GM21825 (cell line): ENCODE measurements around the gene EQTN.
"Not testable (repeated sequence)": the region's sequence is repeated elsewhere in the genome, so short reads cannot be mapped to it uniquely, and the experiment has no call there.

Experiments used
- ATAC-seq: cut with Tn5 transposase; IDR thresholded peaks from one replicate; pipeline ENCODE4 v1.9.1; 2021; ENCODE audit warnings: mild to moderate bottlenecking, moderate library complexity; ENCODE audit not compliant: unreplicated experiment

EQTN gene

DNA sequence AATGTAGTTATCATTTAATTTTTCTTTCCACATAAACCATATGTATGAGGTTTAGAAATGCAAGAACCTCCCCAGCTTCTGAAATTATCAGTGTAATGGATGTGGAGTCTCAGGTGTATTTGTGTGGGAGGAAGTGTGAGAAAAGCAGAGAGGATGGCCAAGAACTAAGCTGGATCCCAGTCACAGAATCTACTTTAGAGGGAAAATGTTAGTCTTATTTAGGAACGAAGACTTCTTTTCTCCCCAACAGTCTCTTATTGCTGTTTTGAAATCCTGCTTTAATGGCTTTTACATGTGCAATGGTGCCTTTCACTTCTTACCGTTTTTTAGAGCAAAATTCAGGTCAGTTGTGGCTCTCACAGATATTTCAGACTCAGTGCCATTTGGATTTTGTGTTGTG, 3.0 kb downstream of the EQTN start:
- ATAC-seq: no peak

DNA sequence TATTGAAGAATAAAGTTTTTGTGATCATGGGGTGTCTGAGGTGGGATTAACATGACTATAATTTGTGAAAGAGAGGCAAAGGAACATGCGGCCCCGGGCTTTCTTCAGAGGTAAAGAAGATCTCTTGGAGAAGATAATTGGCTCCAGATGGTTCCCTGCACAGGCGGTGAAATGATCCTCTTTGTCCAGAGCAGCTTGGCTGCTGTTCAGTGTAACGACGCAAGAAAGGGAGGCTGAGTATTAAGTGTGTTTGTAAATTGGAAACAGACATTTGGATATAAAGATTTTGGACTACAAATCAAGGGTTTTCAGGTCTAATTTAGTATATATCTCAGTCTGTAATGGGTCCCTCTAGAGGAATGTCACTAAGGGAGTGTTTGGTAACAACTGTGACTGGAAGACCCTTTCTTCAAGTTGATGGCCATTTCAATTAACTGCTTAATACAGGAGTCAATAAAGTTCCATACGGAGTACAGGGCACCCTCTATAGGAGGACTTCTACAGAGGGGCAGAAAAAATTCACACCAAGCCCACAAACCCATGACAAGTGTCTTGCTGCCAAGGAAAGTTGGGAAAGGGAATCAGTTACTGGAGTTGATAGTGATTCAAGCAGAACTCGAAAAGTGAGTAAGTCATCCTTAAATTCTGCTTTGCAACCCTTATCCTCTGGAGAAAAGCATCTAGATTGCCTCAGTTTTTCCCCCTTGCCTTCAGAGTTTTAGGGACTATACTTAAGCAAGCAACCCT, 4.1 kb downstream of the EQTN start:
- ATAC-seq: no peak

- ATAC-seq: no peak
These were observed 5.7 kb downstream of the EQTN start for GRCh38 chr9:27291292-27291691.

DNA sequence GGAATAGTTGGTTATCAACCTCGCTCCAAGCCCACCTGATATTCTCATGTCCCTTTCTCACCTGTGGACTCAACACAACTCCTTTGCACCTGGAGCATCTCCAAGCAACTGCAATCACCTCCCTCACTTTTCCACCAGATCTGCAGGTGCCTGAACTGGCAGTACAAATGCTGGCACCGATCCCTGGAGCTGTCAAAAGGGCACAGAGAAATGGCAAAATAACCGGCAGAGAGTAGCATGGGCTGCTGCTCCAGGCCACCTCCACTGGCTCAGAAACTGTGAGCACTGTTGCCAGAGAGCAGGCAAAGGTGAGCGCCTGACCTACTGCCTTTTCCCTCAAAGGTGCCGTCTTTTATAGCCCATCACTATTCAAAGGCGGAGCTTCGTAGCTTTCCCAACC, 14.7 kb downstream of the EQTN start:
- no peak for ATAC-seq

- no peak for ATAC-seq
These were observed 16.1 kb downstream of the EQTN start for GRCh38 chr9:27280860-27281259.

GRCh38 chr9:27280249-27280648, 16.7 kb downstream of the EQTN start:
- no peak for ATAC-seq

GRCh38 chr9:27279611-27280010, 17.3 kb downstream of the EQTN start:
- ATAC-seq: no peak

DNA sequence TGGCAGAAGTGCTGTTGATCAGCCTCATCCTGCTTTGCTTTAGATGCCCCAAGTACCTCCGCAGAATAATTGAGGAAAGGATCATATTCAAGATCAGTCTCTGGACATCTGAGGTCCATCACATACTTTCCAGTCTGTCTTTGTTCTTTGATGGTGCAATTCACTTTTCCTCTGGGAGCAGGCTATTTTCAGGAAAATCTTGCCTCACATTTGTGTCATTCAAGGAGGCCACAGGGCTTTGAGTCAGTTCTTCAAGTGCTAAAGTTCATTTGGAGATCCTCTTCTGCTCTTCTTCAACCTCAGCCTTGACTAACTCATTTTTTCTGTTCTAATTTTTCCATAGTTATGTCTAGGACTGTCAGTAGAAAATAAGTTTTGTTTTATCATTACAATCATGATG, 18.6 kb downstream of the EQTN start:
- ATAC-seq: no peak

DNA sequence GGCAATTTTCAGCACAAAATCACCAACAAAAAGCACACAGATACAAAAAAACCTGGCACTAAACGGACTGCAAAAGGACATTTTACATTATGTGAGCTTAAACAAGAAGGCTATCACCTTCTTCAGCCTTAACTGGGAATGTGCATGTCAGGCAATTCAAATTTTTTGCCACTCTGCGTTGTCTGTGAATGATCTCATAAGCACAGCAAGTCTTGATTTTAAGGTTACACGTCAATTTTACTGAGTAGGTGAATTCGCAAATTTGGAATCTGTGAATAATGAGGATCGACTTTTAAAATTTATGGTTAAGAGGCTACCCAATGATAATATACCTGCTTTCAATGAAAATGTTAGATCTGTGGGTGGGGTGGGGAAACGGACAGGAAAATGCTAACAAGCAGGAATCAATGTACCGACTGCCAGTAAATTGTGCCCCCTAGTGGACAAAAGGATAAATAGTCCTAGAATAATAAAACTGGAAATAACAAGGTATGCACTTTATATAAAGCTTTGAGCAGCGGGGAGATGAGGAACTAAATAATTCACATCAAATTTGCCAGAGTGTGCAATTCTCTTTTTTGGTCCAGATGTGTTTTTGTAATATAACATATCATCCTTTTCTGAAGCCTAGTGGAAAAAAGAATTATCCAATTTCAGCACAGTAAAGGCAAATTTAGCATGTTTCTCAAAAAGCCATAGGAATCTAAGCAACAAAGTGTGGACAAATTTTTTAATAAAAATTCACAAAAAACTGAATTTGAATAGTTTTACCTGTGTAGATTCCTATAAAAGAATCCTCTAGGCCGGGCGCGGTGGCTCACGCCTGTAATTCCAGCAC, 20.5 kb downstream of the EQTN start:
- ATAC-seq: no peak

GRCh38 chr9:27273186-27273585, 23.8 kb downstream of the EQTN start:
- no peak for ATAC-seq

DNA sequence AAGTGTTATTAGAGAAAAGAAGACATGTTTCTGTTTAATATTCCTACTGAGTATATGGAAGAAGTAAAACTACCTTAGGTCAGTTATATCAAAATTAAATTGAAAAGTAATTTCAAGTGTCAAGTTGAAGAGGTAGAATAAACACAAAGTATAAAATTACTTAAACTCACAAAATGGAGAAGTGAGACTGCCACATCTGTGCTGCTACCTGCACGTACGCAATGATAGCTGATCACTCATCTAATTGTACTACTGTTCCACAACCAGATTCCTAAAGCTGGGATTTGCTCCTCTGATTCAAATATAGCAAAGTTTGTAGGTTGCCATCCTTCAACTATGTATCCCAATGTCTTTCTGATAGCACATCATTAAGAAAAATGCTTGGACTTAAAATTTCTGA, 24.8 kb downstream of the EQTN start:
- ATAC-seq: no peak

DNA sequence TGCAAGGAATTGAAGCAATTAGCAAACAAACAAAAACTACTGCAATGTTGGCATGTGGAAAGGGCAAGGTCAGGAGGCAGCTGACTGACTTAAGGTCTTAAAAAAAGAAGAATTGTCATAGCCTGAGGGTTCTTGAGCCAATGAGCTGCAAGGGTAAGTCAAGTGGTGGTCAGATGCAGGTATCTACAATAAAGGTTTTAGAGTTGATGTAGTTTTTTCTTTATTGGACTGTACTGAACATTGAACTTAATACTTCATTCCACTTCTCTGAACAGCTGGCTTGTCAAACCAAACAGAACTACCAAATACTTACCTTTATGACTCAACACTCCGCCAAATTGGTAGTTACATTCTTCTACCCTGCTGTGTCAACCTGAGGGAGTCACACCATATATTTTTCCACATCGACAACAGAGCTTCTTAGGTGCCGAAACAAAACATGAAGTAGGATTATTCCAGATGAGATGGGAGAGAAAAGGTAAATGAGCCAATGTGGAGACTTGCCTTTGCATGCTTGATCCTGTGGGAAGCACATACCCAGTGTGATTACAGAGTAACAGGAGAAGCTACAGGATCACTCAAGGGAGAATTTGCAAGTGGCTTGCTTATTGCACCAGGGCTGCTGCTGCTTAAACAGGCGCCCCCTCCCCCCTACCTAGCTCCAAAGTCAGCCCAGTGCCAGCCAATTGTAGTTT, 35.3 kb downstream of the EQTN start:
- ATAC-seq: no peak

DNA sequence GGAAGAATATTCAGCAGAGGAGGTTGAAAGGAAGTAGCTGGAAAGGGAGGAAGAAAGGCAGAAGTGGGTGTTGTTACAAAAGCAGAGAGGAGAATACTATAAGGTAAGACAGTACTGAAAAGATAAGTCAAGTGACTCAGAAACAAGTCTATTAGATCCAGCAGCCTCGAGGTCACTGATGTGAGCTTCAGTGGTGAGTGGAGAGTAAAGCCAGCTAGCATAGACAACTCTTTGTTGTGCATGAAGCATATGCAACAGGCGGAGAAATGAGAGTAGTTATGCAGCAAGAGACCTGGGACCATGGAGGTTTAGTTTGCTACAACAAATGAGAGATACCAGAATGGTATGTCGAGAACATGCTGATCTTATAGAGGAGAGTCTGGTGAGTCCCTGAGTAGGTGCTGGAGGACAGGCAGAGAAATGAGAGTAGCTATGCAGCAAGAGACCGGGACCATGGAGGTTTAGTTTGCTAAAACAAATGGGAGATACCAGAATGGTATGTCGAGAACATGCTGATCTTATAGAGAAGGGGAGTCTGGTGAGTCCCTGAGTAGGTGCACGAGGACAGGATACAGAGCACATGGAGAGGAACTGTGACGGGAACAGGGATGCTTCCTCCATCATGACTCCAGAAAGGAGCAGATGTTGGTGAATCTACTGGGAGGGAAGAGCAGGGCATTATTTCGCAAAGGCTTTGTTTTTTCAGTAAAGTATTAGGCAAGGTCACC, 36.0 kb downstream of the EQTN start:
- no peak for ATAC-seq

GRCh38 chr9:27258662-27259061, 38.3 kb downstream of the EQTN start:
- ATAC-seq: no peak

DNA sequence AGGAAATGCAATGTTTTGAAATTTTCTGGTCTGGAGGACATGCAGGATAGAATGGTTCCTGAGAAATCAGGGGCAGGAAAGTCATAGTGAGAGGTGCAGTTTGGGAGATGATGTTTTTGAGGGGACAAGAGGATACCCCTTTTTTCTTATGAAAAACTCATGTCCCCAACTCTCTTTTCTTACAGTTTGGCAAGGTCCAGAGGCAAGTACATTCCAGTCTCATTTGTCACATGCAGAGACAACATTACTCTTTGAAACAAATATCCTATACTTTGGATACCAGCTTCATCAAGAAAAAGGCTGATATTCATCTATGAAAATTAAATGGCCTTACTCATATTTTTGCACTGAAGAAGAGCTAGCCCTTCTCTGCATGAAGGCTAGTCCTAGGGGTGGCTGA, 48.2 kb downstream of the EQTN start:
- ATAC-seq: no peak

- ATAC-seq: no peak
These were observed 49.2 kb downstream of the EQTN start for GRCh38 chr9:27247756-27248155.

GRCh38 chr9:27239648-27240047, 57.3 kb downstream of the EQTN start:
- not testable (repeated sequence) for ATAC-seq
